KMS-11 (cell line): Measurements from ENCODE around the gene ITFG1.

ENCODE experiments used
- H2AFZ ChIP-seq: fragments of 200-600 bp; sonication (generic); 2 replicates; pipeline ENCODE4 v1.6.1; 2016; ENCODE audit warnings: antibody characterized with exemption, mixed run types, low read depth
- H3K27ac ChIP-seq: fragments of 200-600 bp; sonication (generic); 2 replicates; pipeline ENCODE4 v1.6.1; 2016; ENCODE audit warnings: mild to moderate bottlenecking, mixed run types
- H3K27me3 ChIP-seq: fragments of 200-600 bp; sonication (generic); 2 replicates; pipeline ENCODE4 v1.6.1; 2017; ENCODE audit warnings: mild to moderate bottlenecking, low read depth, mixed run types, moderate library complexity; ENCODE audit not compliant: insufficient read depth
- H3K36me3 ChIP-seq: fragments of 200-600 bp; sonication (generic); 2 replicates; pipeline ENCODE4 v1.6.1; 2017; ENCODE audit warnings: mild to moderate bottlenecking, mixed run types; ENCODE audit not compliant: insufficient read depth
- H3K4me1 ChIP-seq: fragments of 200-600 bp; sonication (generic); 2 replicates; pipeline ENCODE4 v1.6.1; 2016; ENCODE audit warnings: mild to moderate bottlenecking, low read depth, mixed run types; ENCODE audit not compliant: poor library complexity, severe bottlenecking
- H3K4me2 ChIP-seq: fragments of 200-600 bp; sonication (generic); 2 replicates; pipeline ENCODE4 v1.7.0; 2016; ENCODE audit warnings: mild to moderate bottlenecking, mixed run types
- H3K4me3 ChIP-seq: fragments of 200-600 bp; sonication (generic); IDR thresholded peaks from 2 replicates; pipeline ENCODE4 v1.6.1; 2017; ENCODE audit warnings: low read depth, low read length, mixed read lengths; ENCODE audit not compliant: insufficient read depth
- H3K79me2 ChIP-seq: fragments of 200-600 bp; sonication (generic); 2 replicates; pipeline ENCODE4 v1.6.1; 2016; ENCODE audit warnings: low read depth, mixed run types; ENCODE audit not compliant: insufficient read depth
- H3K9ac ChIP-seq: fragments of 200-600 bp; sonication (generic); 2 replicates; pipeline ENCODE4 v1.6.1; 2016; ENCODE audit warnings: mild to moderate bottlenecking, mixed run types
- H4K20me1 ChIP-seq: fragments of 200-600 bp; sonication (generic); 2 replicates; pipeline ENCODE4 v1.6.1; 2016; ENCODE audit warnings: mild to moderate bottlenecking, mixed run types; ENCODE audit not compliant: insufficient read depth
- TF ChIP-seq, protein P1 (sequence below): fragments of 200-600 bp; sonication (generic); conservative IDR thresholded peaks from 2 replicates; pipeline ENCODE4 v1.6.1; 2017; ENCODE audit warnings: low read depth, mild to moderate bottlenecking, antibody characterized with exemption, low read length, moderate library complexity, mixed read lengths

The ITFG1 gene

DNA sequence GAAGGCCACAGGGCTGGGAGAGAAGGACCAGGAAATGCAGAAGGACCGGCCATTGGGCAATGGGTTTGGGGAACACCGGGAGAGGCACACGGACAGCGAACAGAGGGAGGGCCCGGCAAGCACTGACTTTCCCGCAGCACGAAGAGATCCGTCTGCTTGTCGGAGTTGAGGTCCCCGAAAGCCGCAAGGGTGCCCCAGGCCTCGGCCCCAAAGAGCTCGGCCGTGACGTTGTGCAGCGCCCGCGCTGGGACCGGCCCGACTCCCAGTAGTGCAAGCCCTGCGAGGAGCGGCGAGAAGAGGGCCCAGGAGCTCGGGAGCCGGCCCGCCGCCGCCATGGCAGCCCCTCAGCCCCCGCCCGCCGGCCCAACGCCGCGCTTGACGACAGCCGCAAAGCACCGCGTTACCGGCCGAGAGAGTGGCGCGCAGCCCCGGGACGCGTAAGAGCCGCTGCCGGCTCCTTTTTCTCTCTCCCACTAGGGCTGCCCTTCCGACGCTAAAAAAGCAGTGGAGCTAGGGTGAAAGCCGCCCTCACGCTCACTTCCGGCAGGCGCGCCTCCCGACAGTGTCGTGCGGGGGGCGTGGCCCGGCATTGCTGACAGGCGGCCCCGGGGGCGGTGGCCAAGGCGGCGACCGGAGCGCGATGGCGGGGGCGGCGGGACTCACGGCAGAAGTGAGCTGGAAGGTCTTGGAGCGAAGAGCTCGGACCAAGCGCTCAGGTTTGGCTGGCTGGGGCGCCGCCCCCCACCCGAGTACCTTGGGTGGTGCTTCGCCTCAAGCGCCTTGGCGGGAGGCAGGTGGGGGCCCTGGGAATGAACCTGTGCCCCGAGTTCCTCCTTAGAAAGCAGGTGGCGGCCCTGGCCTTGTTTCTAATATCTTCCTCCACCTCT, at the start of gene ITFG1, which contains the start of gene PHKB:
ITFG1 (minus strand) TSS at position 353 of the 887 bp plus-strand sequence; CDS start at position 335, 18 bp downstream.
PHKB (plus strand) TSS at position 621 of the 887 bp plus-strand sequence; CDS start at position 641, 20 bp downstream.
- Histone ChIP-seq H3K9ac (peak within 1 kb of the TSS; percentile 79), H2AFZ (peak within 1 kb of the TSS; percentile 80), H3K27me3 (no peaks in the 10 kb centered on the region), H4K20me1 (no peaks in the 10 kb centered on the region), H3K27ac (peak within 1 kb of the TSS; percentile 96), H3K36me3 (no peaks in the 10 kb centered on the region), H3K4me3 (no peak within 1 kb of the TSS), H3K4me2 (peak within 1 kb of the TSS; percentile 95), H3K4me1 (peaks cover 25% of the 10 kb centered on the region), H3K79me2 (peaks cover 37% of the 10 kb centered on the region; the same call in 1 of the 2 replicates)
- TF ChIP-seq, protein P1, sequence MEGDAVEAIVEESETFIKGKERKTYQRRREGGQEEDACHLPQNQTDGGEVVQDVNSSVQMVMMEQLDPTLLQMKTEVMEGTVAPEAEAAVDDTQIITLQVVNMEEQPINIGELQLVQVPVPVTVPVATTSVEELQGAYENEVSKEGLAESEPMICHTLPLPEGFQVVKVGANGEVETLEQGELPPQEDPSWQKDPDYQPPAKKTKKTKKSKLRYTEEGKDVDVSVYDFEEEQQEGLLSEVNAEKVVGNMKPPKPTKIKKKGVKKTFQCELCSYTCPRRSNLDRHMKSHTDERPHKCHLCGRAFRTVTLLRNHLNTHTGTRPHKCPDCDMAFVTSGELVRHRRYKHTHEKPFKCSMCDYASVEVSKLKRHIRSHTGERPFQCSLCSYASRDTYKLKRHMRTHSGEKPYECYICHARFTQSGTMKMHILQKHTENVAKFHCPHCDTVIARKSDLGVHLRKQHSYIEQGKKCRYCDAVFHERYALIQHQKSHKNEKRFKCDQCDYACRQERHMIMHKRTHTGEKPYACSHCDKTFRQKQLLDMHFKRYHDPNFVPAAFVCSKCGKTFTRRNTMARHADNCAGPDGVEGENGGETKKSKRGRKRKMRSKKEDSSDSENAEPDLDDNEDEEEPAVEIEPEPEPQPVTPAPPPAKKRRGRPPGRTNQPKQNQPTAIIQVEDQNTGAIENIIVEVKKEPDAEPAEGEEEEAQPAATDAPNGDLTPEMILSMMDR: no peak

DNA sequence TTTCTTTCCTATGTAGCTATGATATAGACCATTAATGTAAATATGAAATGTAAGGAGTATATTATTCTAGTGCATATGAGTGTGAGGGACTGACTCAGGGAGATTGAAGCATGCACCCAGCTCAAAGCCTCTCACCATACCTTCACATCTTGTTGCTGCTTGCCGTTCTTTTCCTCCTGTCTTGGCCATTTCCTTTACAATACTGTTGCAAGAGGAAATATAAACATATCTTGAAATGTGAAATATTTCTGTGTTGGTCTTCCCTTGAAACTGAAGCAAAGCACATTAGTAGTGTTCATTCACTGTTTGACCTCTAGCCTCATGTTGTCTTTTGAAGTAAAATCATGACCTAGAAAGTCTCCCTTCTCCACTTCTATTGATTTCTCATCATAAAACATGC, 46.8 kb upstream of the ITFG1 start:
- no peaks in the 10 kb centered on the region for H3K4me1 ChIP-seq
- no peak overlapping the region for H2AFZ ChIP-seq
- no peak overlapping the region for H3K27ac ChIP-seq
- no peaks in the 10 kb centered on the region for H3K27me3 ChIP-seq
- no peak overlapping the region for H3K4me3 ChIP-seq
- no peaks in the 10 kb centered on the region for H3K79me2 ChIP-seq
- H3K36me3 ChIP-seq: no peaks in the 10 kb centered on the region; the same call in 1 of the 2 replicates
- H3K4me2 ChIP-seq: no peak overlapping the region
- TF ChIP-seq, protein P1: no peak
- H3K9ac ChIP-seq: no peak overlapping the region
- no peaks in the 10 kb centered on the region for H4K20me1 ChIP-seq

DNA sequence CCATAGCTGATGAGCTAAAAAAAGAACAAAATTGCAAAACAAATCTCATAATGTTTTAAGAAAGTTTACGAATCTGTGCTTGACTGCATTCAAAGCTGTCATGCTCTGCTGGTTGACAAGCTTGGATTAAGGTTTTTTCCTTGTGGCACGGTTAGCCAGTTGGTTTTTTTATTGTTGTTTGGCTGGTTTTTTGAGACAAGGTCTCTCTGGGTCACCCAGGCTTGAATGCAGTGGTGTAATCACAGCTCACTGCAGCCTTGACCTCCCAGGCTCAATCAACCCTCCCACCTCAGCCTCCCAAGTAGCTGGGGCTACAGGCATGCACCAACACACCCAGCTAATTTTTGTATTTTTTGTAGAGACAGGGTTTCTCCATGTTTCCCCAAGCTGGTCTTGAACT, 45.9 kb upstream of the ITFG1 start:
- H3K27ac ChIP-seq: no peak overlapping the region
- no peak overlapping the region for H3K9ac ChIP-seq
- no peak overlapping the region for H2AFZ ChIP-seq
- H3K4me3 ChIP-seq: no peak overlapping the region
- no peaks in the 10 kb centered on the region for H4K20me1 ChIP-seq
- TF ChIP-seq, protein P1: no peak
- H3K79me2 ChIP-seq: no peaks in the 10 kb centered on the region
- no peaks in the 10 kb centered on the region for H3K4me1 ChIP-seq
- H3K4me2 ChIP-seq: no peak overlapping the region
- no peaks in the 10 kb centered on the region for H3K36me3 ChIP-seq
- no peaks in the 10 kb centered on the region for H3K27me3 ChIP-seq

DNA sequence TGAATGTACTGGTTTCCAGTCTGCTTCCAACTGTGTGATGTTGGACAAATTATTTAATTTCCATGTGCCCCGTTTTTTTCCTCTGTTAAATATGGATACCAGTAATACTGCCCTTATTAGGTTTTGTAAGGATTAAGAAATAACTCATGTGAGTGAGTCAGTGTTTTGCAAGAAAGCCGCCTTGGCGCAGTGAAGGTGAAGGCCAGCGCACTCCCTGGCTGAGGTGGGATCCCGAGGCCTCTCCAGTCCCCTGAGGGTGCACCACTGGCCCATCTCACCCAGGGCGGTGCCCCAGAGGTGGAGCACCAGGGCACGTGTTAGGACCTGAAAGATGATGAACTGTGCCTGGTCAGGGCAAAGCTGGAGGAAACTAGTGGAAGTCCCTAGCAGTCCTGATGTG, 43.7 kb upstream of the ITFG1 start:
- no peak overlapping the region for H3K4me2 ChIP-seq
- H3K4me1 ChIP-seq: no peaks in the 10 kb centered on the region
- H2AFZ ChIP-seq: no peak overlapping the region
- no peak overlapping the region for H3K9ac ChIP-seq
- TF ChIP-seq, protein P1: no peak
- no peaks in the 10 kb centered on the region for H3K27me3 ChIP-seq
- H3K27ac ChIP-seq: no peak overlapping the region
- H3K79me2 ChIP-seq: no peaks in the 10 kb centered on the region
- H4K20me1 ChIP-seq: no peaks in the 10 kb centered on the region
- no peak overlapping the region for H3K4me3 ChIP-seq
- no peaks in the 10 kb centered on the region for H3K36me3 ChIP-seq
